ENCODE data around the gene PARP3. TPM values are rescaled to one million over a fixed set of nuclear protein-coding genes. Genes with fewer than 3 reads are reported as not detected.

Gene PARP3
- total and polyA plus RNA-seq, 9 of the 15 experiments (the other 6 are each of a cell fraction or from before 2014, with no cell fraction given), result 0.46 to 6.6 (median 4.5) TPM

DNA sequence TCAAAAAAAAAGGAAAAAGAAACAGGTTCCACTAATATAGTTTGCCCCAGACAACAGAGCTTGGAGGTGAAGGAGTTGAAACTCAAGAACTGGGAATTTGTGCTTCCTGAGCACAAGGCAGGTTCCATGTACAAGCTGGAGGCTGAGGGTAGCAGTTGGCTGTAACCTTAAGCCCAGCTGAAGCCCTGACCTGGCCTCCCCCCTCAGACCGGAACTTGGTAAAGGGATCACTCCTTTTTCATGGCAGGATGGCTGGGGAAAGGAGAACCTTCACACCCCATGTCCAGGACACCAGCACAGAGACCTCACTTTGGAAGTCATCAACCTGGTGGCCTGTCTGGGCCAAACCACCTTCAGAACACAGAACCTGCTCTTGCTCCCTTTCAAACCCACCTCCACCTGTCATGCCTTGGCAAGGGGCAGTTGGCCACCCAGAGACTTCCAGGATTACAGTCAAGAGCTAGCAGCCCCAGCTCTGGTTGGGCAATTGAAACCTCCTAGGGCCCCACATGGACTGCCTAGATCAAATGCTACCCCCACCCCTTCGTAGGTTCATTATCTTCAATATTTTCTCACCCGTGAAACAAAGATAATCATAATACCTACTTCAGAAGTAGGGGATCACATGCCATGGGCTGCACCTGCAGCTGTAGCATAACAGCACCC, 50.0 kb downstream of the PARP3 start (continued):
- TF ChIP-seq, protein P1, sequence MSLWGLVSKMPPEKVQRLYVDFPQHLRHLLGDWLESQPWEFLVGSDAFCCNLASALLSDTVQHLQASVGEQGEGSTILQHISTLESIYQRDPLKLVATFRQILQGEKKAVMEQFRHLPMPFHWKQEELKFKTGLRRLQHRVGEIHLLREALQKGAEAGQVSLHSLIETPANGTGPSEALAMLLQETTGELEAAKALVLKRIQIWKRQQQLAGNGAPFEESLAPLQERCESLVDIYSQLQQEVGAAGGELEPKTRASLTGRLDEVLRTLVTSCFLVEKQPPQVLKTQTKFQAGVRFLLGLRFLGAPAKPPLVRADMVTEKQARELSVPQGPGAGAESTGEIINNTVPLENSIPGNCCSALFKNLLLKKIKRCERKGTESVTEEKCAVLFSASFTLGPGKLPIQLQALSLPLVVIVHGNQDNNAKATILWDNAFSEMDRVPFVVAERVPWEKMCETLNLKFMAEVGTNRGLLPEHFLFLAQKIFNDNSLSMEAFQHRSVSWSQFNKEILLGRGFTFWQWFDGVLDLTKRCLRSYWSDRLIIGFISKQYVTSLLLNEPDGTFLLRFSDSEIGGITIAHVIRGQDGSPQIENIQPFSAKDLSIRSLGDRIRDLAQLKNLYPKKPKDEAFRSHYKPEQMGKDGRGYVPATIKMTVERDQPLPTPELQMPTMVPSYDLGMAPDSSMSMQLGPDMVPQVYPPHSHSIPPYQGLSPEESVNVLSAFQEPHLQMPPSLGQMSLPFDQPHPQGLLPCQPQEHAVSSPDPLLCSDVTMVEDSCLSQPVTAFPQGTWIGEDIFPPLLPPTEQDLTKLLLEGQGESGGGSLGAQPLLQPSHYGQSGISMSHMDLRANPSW (CRISPR knock-in tag; IDR thresholded peaks at IDR 0.05), result no peak
- TF ChIP-seq, protein P2, sequence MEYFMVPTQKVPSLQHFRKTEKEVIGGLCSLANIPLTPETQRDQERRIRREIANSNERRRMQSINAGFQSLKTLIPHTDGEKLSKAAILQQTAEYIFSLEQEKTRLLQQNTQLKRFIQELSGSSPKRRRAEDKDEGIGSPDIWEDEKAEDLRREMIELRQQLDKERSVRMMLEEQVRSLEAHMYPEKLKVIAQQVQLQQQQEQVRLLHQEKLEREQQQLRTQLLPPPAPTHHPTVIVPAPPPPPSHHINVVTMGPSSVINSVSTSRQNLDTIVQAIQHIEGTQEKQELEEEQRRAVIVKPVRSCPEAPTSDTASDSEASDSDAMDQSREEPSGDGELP (CRISPR knock-in tag; IDR thresholded peaks at IDR 0.05; ENCODE audit: borderline replicate concordance), result peak; percentile 12; the same call in 1 of the 2 replicates
- TF ChIP-seq, protein P3, sequence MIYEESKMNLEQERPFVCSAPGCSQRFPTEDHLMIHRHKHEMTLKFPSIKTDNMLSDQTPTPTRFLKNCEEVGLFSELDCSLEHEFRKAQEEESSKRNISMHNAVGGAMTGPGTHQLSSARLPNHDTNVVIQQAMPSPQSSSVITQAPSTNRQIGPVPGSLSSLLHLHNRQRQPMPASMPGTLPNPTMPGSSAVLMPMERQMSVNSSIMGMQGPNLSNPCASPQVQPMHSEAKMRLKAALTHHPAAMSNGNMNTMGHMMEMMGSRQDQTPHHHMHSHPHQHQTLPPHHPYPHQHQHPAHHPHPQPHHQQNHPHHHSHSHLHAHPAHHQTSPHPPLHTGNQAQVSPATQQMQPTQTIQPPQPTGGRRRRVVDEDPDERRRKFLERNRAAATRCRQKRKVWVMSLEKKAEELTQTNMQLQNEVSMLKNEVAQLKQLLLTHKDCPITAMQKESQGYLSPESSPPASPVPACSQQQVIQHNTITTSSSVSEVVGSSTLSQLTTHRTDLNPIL (CRISPR knock-in tag; IDR thresholded peaks at IDR 0.05), result no peak
- TF ChIP-seq ETV1 (tag; conservative IDR thresholded peaks at IDR 0.05; ENCODE audit: low read depth) (no peak), TFAM (CRISPR knock-in tag; conservative IDR thresholded peaks at IDR 0.05) (no peak), SMC3 (conservative IDR thresholded peaks at IDR 0.05; ENCODE audit: insufficient read depth, low read depth, low read length) (no peak), CBX8 (IDR thresholded peaks at IDR 0.05; ENCODE audit: borderline replicate concordance, extremely low read depth, low read depth, low read length, poor library complexity, severe bottlenecking) (no peak), RBFOX2 (IDR thresholded peaks at IDR 0.05; ENCODE audit: low read depth, low read length) (no peak; the same call in 1 of the 2 replicates)
- TF ChIP-seq, protein P4, sequence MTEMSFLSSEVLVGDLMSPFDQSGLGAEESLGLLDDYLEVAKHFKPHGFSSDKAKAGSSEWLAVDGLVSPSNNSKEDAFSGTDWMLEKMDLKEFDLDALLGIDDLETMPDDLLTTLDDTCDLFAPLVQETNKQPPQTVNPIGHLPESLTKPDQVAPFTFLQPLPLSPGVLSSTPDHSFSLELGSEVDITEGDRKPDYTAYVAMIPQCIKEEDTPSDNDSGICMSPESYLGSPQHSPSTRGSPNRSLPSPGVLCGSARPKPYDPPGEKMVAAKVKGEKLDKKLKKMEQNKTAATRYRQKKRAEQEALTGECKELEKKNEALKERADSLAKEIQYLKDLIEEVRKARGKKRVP (CRISPR knock-in tag; IDR thresholded peaks at IDR 0.05), result no peak
